ENCODE measurements around the gene MRPL46.

DNA sequence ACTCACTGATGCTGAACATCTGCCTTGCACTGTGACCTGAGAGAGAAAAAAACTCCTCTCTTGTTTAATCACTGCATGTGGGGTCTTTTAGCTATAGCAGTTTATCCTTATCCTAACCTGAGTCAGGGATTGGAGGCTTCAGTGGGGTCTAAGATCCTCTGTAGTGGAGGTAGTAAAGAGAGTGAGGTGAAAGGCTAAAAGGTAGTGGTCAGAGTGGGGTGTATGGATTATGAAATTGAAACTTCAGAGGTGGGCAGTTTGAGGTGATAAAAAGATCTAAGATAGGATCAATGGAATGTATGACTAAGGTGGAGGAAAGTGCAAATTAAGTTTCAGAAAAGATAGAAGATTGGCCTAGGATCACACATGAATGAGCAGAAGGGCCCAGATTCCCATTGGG is 42.8 kb upstream of the MRPL46 start:
- TF ChIP-seq POLR2A (IDR thresholded peaks at IDR 0.05) (no peak), EP300 (IDR thresholded peaks at IDR 0.05) (no peak)
- TF ChIP-seq, protein P1, sequence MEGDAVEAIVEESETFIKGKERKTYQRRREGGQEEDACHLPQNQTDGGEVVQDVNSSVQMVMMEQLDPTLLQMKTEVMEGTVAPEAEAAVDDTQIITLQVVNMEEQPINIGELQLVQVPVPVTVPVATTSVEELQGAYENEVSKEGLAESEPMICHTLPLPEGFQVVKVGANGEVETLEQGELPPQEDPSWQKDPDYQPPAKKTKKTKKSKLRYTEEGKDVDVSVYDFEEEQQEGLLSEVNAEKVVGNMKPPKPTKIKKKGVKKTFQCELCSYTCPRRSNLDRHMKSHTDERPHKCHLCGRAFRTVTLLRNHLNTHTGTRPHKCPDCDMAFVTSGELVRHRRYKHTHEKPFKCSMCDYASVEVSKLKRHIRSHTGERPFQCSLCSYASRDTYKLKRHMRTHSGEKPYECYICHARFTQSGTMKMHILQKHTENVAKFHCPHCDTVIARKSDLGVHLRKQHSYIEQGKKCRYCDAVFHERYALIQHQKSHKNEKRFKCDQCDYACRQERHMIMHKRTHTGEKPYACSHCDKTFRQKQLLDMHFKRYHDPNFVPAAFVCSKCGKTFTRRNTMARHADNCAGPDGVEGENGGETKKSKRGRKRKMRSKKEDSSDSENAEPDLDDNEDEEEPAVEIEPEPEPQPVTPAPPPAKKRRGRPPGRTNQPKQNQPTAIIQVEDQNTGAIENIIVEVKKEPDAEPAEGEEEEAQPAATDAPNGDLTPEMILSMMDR (IDR thresholded peaks at IDR 0.05) = no peak

Data from tibial nerve (tissue), 4 donors.